ENCODE data around the gene LKAAEAR1.
"Not testable (repeated sequence)": the region's sequence is repeated elsewhere in the genome, so short reads cannot be mapped to it uniquely, and the experiment has no call there.

The LKAAEAR1 gene

GRCh38 chr20:64098471-64099013 is 14.3 kb upstream of the LKAAEAR1 start:
- DNase-seq (ENCODE audit: low read depth) = no peak

GRCh38 chr20:64096535-64096934 is 12.3 kb upstream of the LKAAEAR1 start:
- no peak for DNase-seq (ENCODE audit: low read depth)

GRCh38 chr20:64095927-64096326 is 11.7 kb upstream of the LKAAEAR1 start:
- DNase-seq (ENCODE audit: low read depth) = no peak

- no peak for DNase-seq (ENCODE audit: low read depth)
Observed at GRCh38 chr20:64095455-64095854, 11.3 kb upstream of the LKAAEAR1 start.

GRCh38 chr20:64093013-64093503 is 8.9 kb upstream of the LKAAEAR1 start:
- DNase-seq (ENCODE audit: low read depth) = no peak

GRCh38 chr20:64092258-64093012 is 8.2 kb upstream of the LKAAEAR1 start:
- DNase-seq (ENCODE audit: low read depth) = no peak

GRCh38 chr20:64091770-64092169 is 7.6 kb upstream of the LKAAEAR1 start:
- no peak for DNase-seq (ENCODE audit: low read depth)

GRCh38 chr20:64091340-64091739 is 7.1 kb upstream of the LKAAEAR1 start:
- no peak for DNase-seq (ENCODE audit: low read depth)

- no peak for DNase-seq (ENCODE audit: low read depth)
Observed at GRCh38 chr20:64090165-64090564, 6.0 kb upstream of the LKAAEAR1 start.

- not testable (repeated sequence) for DNase-seq (ENCODE audit: low read depth)
Observed at GRCh38 chr20:64088586-64088985, 4.4 kb upstream of the LKAAEAR1 start.

- DNase-seq (ENCODE audit: low read depth) = not testable (repeated sequence)
Observed at GRCh38 chr20:64087226-64087825, 3.1 kb upstream of the LKAAEAR1 start.

GRCh38 chr20:64086801-64087200 is 2.6 kb upstream of the LKAAEAR1 start:
- DNase-seq (ENCODE audit: low read depth) = no peak

- DNase-seq (ENCODE audit: low read depth) = no peak
Observed at GRCh38 chr20:64084685-64085152, 521 bp upstream of the LKAAEAR1 start.

- peak; percentile 45 for DNase-seq (ENCODE audit: low read depth)
Observed at GRCh38 chr20:64083378-64083803, 807 bp downstream of the LKAAEAR1 start.

- no peak for DNase-seq (ENCODE audit: low read depth)
Observed at GRCh38 chr20:64082820-64083377, 1.3 kb downstream of the LKAAEAR1 start.

GRCh38 chr20:64082126-64082731 is 2.0 kb downstream of the LKAAEAR1 start:
- DNase-seq (ENCODE audit: low read depth) = no peak

GRCh38 chr20:64081624-64081964 is 2.6 kb downstream of the LKAAEAR1 start:
- no peak for DNase-seq (ENCODE audit: low read depth)

GRCh38 chr20:64080813-64081623 is 3.2 kb downstream of the LKAAEAR1 start:
- no peak for DNase-seq (ENCODE audit: low read depth)

GRCh38 chr20:64080013-64080812 is 4.0 kb downstream of the LKAAEAR1 start, which contains the start of gene OPRL1:
Gene OPRL1, plus strand, starts transcription at chr20:64080082. Its CDS starts 12,639 bp downstream, at chr20:64092721.
- DNase-seq (ENCODE audit: low read depth) = no peak

GRCh38 chr20:64079273-64080012 is 4.8 kb downstream of the LKAAEAR1 start, which contains the start of gene RGS19:
Gene RGS19, minus strand, starts transcription at chr20:64079518. Its CDS starts 2,632 bp downstream, at chr20:64076886.
- peak; percentile 56 for DNase-seq (ENCODE audit: low read depth)

Data from stimulated activated CD4-positive, alpha-beta T cell treated with anti-CD3 and anti-CD28 coated beads, Interleukin-2, amount 100 ng/mL, for 4 hours (primary cell).